NCI-H1694 (cell line): Measurements from ENCODE around the gene ASTN2.
A peak's percentile ranks its signal among the peaks of the same experiment; 100 is the strongest.

Experiments used
- DNase-seq: peaks from one replicate; lab custom pipeline; 2025; lab: John Stamatoyannopoulos, UW

Gene ASTN2

GRCh38 chr9:116616304-116616914, 798.4 kb downstream of the ASTN2 start:
- DNase-seq, result no peak

GRCh38 chr9:116608064-116608463, 806.8 kb downstream of the ASTN2 start:
- no peak for DNase-seq

DNA sequence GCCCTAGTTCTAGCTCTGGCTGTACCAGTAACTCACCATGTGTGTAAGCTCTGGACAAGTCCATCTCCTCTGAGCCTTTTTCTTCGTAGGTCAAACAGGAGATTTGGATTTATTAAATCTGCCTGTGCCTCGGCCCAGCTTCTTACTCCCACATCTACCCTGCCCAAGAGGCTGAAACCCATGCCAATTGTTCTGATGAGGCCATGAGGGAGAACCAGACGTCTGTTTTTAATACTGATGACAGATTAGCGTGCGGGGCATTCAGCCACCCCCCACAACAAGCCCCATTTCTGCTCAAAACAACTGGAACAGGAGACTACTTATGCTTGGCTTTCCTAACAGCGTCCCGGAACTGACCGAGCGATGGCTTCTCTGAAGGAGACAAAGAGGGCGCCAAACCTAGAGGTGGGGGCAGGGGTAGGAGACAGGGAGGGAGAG, 808.9 kb downstream of the ASTN2 start:
- no peak for DNase-seq

DNA sequence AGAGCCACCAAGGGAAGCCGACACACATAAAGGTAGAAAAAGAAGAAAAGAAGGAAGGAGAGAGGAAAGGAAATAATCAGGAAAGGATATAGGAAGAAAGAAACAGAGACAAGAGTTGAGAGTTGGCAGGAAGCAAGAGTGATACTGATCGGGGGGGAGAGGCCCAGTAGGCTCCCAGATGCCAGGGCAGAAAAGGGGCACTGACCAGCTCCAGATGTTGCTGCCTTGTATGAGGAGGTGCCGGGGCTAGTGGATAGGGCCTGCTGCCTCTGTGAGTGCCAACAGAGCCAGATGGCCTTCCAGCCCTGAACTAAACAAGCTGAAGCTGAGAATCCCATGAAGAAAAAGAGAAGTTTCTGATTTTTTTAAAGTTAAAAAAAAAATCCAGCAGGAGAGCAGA, 809.8 kb downstream of the ASTN2 start:
- no peak for DNase-seq

DNA sequence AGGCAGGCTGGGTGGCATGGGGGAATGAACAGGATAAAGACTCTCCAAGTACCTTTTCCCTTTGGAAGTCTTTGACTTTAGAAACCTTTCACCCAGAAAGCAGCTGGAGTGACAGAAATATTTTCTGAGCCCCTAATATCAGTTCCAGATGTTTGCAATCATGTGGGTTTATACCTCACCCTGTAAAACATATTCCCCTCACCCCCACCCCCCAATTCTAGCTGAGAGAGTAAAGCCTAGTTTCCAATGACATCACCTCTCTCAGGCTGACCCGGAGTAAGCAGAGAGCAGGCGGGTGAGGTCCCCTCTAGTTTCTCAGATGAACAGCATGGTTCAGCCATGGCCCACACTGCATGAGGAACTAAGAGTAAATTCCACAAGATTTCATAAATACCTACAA, 810.6 kb downstream of the ASTN2 start:
- DNase-seq, result no peak

DNA sequence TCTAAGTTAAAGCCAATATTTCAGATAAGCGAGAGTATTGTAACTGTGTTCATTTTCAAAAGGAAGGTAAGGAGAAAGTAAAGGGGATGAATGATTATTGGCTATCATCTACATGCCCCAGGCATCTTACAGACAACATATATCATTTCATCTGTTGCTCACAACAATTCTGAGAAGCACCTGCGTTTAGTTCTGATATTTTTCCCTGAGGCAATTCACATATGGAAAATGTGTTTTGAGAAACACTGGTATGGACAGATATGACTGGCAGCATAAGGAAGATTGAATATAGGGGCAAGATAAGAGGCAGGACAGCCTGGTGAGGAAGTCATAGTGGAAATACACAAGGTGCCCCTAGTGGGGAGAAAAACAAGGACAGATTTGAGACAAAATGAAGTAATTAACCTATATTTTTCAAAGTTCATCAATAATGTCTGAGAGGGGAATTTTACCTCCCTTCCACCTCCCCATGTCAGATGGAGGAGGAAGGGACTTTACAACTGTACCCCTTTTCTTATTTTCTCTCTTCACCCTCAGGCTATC, 815.4 kb downstream of the ASTN2 start:
- no peak for DNase-seq

DNA sequence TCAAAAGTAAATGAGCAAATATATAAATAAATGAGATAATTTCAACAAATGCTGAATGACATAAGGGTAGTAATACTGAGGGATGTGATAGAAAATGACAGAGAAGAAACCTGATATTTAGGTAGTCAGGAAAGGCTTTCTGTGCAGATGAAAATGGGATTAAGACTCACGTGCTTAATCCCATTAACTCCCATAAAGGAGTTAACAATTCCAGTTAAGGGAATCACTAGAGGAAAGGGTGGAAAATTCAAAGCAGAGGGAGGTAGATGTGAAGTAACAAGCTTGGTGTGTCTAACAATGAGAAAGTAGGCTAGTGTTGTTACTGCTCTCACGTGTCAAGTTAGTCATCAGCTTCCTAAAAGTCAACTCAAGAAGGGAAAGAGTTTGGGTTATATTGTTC, 818.2 kb downstream of the ASTN2 start:
- no peak for DNase-seq

DNA sequence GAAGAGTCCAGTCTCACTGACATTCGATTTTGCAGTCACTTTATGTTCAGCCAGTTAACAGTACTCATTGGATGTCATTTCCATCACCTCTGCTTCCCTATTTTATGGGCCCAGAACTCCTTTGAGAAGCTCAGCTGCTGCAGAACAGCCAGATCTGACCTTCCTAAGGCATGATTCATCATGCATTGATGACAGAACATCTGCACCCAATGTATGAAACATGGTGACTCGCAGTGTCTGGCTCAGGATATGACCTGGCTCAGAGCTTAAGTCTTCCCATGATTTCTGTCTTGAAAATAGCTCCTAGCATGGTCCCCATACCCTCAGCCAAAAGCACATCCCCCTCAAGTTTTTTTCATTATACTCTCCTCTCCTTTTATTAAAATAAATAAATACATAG, 820.3 kb downstream of the ASTN2 start:
- no peak for DNase-seq

GRCh38 chr9:116592970-116593369, 821.9 kb downstream of the ASTN2 start:
- DNase-seq, result no peak

GRCh38 chr9:116589392-116590354, 825.2 kb downstream of the ASTN2 start:
- DNase-seq, result peak; percentile 1

GRCh38 chr9:116587919-116588318, 826.9 kb downstream of the ASTN2 start:
- DNase-seq, result no peak

DNA sequence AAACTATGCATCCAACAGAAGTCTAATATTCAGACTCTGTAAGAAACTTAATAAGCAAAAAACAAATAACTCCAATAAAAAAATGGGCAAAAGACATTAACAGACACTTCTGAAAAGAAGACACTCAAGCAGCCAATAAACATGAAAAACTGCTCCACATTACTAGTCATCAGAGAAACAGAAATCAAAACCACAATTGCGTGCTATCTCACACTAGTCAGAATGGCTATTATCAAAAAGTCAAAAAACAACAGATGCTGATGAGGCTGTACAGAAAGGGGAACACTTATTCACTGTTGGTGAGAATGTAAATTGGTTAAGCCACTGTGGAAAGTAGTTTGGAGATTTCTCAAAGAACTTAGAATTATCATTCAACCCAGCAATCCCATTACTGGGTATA, 829.0 kb downstream of the ASTN2 start:
- DNase-seq, result no peak

DNA sequence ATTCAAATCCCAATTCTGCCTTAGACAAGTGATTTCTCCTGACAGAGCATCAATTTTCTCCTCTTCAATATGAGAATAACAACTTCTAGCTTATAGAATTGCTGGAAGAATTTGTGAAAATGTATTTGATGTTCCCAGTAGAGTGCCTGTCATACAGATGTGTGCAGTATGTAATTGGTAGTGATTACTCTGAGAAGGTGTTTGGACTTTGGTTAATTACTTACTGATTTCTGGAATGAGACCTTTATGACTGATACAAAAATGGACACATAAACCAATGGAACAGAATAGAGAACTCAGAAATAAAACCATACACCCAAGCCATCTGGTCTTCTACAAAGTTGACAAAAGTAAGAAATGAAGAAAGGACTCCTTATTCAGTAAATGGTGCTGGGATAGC, 829.7 kb downstream of the ASTN2 start:
- no peak for DNase-seq

- DNase-seq, result no peak
Measured at GRCh38 chr9:116580853-116581252, 834.0 kb downstream of the ASTN2 start.

GRCh38 chr9:116576386-116576785, 838.5 kb downstream of the ASTN2 start:
- DNase-seq, result no peak

- no peak for DNase-seq
Measured at GRCh38 chr9:116574027-116574679, 840.7 kb downstream of the ASTN2 start.

DNA sequence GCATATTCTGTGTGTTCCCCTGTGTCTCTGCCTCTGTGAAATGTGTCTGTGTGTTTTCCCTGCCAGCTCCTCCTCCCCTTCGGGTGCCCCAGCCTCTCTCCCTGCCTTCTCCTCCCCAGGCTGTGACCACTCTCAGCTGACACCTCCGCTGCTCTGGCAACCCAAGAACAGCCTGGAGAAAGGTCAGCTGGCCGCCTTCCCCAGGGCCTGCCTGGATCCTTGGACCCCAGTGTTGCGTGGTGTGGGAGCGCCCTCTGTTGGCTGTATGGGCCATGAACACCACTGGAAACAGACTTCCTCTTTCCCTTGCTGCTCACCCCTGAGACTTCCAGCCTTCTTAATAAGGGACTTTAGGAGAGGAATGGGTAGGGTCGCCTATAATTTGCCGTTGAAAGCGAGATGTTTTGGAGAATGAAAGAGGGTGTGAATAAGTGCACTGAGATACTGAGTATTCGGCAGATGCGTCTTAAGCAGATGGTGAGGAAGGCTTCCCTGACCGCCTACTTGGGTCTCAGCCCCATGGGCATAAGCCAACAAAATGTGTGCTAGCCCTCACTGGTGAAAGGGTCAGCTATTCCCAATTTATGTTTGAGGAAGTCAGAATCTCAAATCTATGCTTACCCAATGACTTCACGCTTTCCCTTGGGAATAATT, 842.6 kb downstream of the ASTN2 start:
- peak; percentile 28 for DNase-seq

DNA sequence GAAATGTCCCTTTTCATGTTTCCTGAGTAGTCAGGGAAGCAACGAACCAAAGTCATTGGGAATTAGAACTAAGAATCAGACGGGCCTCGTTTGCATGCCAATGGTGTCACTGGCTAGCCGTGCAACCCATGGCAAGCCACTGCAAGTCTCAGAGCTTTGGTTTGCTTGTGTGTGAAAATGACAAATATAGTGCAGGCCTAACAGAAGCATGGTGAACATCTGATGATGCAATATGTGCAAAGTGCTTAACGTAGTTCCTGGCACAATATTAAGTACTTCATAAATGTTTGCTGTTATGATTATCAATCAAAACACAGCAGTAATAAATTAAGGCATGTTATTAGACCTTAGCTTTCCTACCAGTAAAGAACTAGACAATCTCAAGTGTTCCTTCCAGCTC, 845.7 kb downstream of the ASTN2 start:
- no peak for DNase-seq

DNA sequence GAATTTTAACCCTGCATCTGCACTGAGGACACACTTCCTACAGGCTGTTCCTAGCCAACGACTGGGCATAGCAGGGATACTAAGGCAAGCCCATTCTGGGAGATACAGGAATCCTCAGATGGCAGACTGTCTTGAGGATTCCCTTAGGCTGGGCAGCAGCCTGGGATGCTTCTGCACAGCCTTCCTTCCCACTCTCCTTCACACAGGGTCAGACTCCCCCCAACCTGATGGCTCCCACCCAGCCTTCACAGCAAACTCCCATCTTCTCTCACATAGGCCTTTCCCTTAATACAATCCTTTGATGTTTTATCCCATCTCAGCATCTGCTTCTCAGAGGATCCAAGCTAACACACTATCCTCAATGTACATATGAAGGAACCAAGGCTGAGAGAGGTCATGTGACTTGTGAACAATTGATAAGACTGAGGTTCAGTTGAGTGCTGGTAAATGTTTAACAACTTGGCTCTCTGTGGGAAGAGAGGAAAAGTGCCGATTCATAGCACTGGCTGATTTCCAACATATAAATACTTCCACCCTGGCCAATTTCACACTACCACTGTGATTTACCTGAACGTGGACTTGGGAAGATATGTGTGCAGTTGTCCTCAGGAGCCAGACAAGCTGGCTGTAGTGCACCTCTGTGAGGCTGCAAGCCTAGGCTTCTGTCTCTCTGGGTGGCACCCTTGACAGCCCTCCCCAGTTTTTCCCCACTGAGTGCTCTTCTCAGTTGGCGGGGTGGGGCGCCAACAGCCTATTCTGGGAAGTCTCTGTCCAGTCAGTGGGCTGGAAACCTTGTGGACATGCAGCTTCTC, 848.0 kb downstream of the ASTN2 start:
- no peak for DNase-seq

DNA sequence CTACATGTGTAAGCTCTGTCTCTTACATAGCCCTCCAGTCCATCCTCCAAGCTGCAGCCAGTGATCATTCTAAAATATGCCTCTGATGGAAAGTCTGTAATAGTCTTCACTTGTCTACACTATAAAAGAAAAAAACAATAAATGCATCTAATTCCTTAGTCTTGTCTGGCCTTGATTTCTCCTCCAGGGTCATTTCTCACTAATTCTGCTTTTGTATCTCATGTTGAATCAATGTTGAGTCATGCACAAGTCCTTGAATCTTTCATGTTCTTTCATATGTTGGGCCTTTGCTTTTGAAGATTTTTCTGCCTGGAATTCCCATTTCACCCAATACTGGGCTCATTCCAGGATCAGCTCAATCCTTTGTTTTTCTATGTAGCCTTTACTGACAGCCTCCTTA, 848.9 kb downstream of the ASTN2 start:
- no peak for DNase-seq

DNA sequence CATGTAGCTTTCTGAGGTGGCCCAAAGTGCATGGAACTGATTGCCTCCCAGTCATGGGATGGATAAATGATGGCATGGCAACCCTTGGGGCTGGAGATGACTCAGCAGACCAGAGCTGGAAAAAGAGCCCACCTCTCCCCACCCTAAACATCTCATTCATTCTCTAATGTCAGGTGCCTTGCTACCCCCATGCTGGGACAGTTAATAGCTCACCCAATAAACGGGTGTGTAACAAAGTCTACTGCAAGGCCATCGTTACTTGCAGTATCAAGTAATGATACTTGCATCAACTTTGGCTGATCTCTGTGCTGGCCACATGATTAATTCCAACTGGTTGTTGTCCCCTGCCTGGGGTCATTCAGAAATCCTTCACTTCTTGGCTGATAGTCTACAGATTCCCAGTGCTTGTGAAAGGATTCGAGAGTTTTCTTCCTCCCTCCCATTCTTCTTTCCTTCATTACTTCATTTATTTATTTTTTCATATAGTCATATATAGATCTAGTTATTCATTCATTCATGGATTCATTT, 850.5 kb downstream of the ASTN2 start:
- no peak for DNase-seq
